Right lobe of liver (tissue), 4 donors: Measurements from ENCODE around the gene ZNF354C.

Experiments used
- POLR2A ChIP-seq: fragments of 450-650 bp; IDR thresholded peaks from one replicate; pipeline ENCODE4 v1.6.1; 2017; ENCODE audit warnings: antibody characterized with exemption, mild to moderate bottlenecking
- TF ChIP-seq, protein P1 (sequence below), 4 donors: fragments of 200-600 bp in 3 of 4; fragments of 450-650 bp in 1 of 4; IDR thresholded peaks; one replicate each; pipeline versions ENCODE4 v1.5.1 to v1.8.0; 2016 to 2022; ENCODE audit warnings: antibody characterized with exemption in 4 of 4, mild to moderate bottlenecking in 2 of 4
- donor health status: DM: no; HTN: no; CAD: no.
- donor health status: DM: no; HTN: no; CAD: no.
- donor health status: DM: no; HTN: yes; CAD: no.

DNA sequence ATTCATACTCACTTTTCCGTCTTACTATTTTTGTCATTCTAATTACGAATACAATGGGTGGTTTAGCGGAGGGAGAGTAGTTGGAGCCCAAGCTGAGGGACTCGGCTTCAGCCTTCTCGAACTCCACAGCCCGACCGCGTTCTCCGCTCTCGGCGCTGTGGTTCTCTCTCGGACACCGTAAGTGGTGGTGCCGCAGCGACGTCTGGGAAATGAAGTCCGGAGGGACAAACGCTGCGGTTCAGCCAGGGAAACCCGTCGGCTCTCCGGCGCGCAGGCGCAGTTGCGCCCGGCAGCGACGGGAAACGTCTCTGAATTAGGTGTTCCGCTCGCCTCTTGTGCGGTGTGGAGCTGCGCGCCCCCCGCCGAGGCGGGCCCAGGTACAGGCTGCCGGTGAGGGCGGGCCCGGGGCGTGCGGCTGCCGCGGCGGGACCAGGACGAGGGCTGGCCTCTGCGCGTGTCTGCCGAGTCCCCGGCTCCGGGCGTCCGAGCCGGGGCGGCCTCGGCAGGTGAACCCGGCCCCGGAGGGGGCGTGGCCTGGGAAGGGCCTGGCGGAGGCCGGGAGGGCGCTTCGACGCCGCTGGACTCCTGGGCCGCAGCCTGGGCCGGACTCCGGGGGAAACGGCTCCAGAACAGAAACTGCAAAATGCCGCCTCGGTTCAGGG, 36.5 kb upstream of the ZNF354C start, which contains the start of gene ZNF879:
- TF ChIP-seq, protein P1, sequence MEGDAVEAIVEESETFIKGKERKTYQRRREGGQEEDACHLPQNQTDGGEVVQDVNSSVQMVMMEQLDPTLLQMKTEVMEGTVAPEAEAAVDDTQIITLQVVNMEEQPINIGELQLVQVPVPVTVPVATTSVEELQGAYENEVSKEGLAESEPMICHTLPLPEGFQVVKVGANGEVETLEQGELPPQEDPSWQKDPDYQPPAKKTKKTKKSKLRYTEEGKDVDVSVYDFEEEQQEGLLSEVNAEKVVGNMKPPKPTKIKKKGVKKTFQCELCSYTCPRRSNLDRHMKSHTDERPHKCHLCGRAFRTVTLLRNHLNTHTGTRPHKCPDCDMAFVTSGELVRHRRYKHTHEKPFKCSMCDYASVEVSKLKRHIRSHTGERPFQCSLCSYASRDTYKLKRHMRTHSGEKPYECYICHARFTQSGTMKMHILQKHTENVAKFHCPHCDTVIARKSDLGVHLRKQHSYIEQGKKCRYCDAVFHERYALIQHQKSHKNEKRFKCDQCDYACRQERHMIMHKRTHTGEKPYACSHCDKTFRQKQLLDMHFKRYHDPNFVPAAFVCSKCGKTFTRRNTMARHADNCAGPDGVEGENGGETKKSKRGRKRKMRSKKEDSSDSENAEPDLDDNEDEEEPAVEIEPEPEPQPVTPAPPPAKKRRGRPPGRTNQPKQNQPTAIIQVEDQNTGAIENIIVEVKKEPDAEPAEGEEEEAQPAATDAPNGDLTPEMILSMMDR (IDR thresholded peaks at IDR 0.05), result no peak
- no peak for TF ChIP-seq POLR2A
